Panc1 (cell line): ENCODE data around the gene DGCR2. TPM values are rescaled to one million over a fixed set of nuclear protein-coding genes. Genes with fewer than 3 reads are reported as not detected.

Source experiments
- ATAC-seq: fragments of 200-7000 bp; cut with Tn5 transposase; 2 replicates; pipeline ENCODE4 v1.9.1; 2020; ENCODE audit warnings: mild to moderate bottlenecking, moderate library complexity
- BruUV-seq: library from RNA; stranded (reverse); fragments of 400-500 nt; replicated peaks from 2 replicates; lab custom pipeline; 2021; lab: Mats Ljungman, UMichigan
- CTCF ChIA-PET: fragments of 300-600 bp; sonication (Branson Sonifier 250); formaldehyde crosslinking; loops from one replicate; lab custom pipeline; 2022; ENCODE audit warnings: antibody characterized with exemption; lab: Charles Lee
- POLR2A ChIA-PET: fragments of 300-600 bp; sonication (Branson Sonifier 250); formaldehyde crosslinking; loops from one replicate; lab custom pipeline; 2022; ENCODE audit warnings: antibody characterized with exemption; lab: Charles Lee
- DNase-seq: peaks from one replicate; pipeline ENCODE4 v3.0.0-alpha.2; 2010; ENCODE audit warnings: low read depth, low spot score
- H3K27ac ChIP-seq: 2 replicates; pipeline ENCODE4 v1.5.1; 2011; ENCODE audit warnings: mild to moderate bottlenecking, low read length, inconsistent platforms
- H3K27me3 ChIP-seq: fragments of 200-500 bp; sonication (Bioruptor generic); 2 replicates; pipeline ENCODE4 v1.6.0; 2014; ENCODE audit warnings: low read length, inconsistent platforms; ENCODE audit not compliant: control insufficient read depth, insufficient read depth
- H3K36me3 ChIP-seq: fragments of 200-500 bp; sonication (Bioruptor generic); 2 replicates; pipeline ENCODE4 v1.5.1; 2014; ENCODE audit warnings: inconsistent platforms, mild to moderate bottlenecking, low read length, moderate library complexity; ENCODE audit not compliant: control insufficient read depth, insufficient read depth
- H3K4me1 ChIP-seq: 2 replicates; pipeline ENCODE4 v1.5.1; 2011; ENCODE audit warnings: inconsistent platforms, mild to moderate bottlenecking, low read length, moderate library complexity; ENCODE audit not compliant: control insufficient read depth, insufficient read depth
- H3K4me3 ChIP-seq, 2 experiments: 2 replicates each; pipeline ENCODE4 v1.5.1; 2011 to 2012; ENCODE audit warnings: low read depth in 2 of 2, low read length in 2 of 2, mild to moderate bottlenecking in 2 of 2, inconsistent platforms in 1 of 2, moderate library complexity in 1 of 2
- H3K9me3 ChIP-seq: fragments of 200-500 bp; sonication (Bioruptor generic); 2 replicates; pipeline ENCODE4 v1.5.1; 2014; ENCODE audit warnings: low read depth, mild to moderate bottlenecking, inconsistent platforms, low read length, moderate library complexity; ENCODE audit not compliant: control insufficient read depth, insufficient read depth
- POLR2AphosphoS5 ChIP-seq: IDR thresholded peaks from 2 replicates; pipeline ENCODE4 v1.6.1; 2012; ENCODE audit warnings: mild to moderate bottlenecking, low read depth, low read length, moderate library complexity
- REST ChIP-seq, 2 experiments: IDR thresholded peaks; 2 replicates each; pipeline ENCODE4 v1.6.1; 2011 to 2012; ENCODE audit warnings: low read depth in 2 of 2, control low read depth in 1 of 2, low read length in 1 of 2, mild to moderate bottlenecking in 1 of 2, moderate library complexity in 1 of 2; ENCODE audit not compliant: insufficient read depth in 1 of 2
- SIN3A ChIP-seq: IDR thresholded peaks from 2 replicates; pipeline ENCODE4 v1.6.1; 2012; ENCODE audit warnings: low read depth, mild to moderate bottlenecking, low read length, moderate library complexity, borderline replicate concordance; ENCODE audit not compliant: insufficient read depth
- TCF7L2 ChIP-seq: IDR thresholded peaks from 2 replicates; pipeline ENCODE4 v1.6.1; 2011; ENCODE audit warnings: mild to moderate bottlenecking, low read depth, low read length, inconsistent platforms
- in situ Hi-C: cut with HindIII; loops from 2 replicates; pipeline ENCODE4 v1.10.0; 2016; ENCODE audit warnings: low sequenced_read_pairs, low pct_unique_long_range_greater_than_20kb
- intact Hi-C: fragments of 100-400 bp; cut with micrococcal nuclease; formaldehyde crosslinking; loops from one replicate; pipeline ENCODE4 v1.10.0; 2022; ENCODE audit not compliant: unreplicated experiment
- total RNA-seq: library from RNA; stranded (reverse); gene quantifications from one replicate; pipeline ENCODE4 v1.2.1, GENCODE V29; 2021; ENCODE audit not compliant: unreplicated experiment
- TF ChIP-seq, protein P1 (sequence below): fragments of 450-650 bp; IDR thresholded peaks from 2 replicates; pipeline ENCODE4 v1.5.1; 2017; ENCODE audit warnings: mild to moderate bottlenecking

Gene DGCR2
- total RNA-seq, 1 experiment from 2014 or later, result 35.1 TPM

- ChIA-PET POLR2A (no interaction called here), CTCF (interaction anchor here (0.5 kb wide), 1 partner anchor 117 kb away, joined by 3 read pairs; no protein-coding TSS in a partner anchor)
- ATAC-seq (no peak), DNase-seq (no peak)
- H3K27me3 ChIP-seq, result no peaks in the 10 kb centered on the region
- no peaks in the 10 kb centered on the region; the same call in 1 of the 2 replicates for H3K4me1 ChIP-seq
- no peak for TF ChIP-seq TCF7L2
- TF ChIP-seq, protein P1, sequence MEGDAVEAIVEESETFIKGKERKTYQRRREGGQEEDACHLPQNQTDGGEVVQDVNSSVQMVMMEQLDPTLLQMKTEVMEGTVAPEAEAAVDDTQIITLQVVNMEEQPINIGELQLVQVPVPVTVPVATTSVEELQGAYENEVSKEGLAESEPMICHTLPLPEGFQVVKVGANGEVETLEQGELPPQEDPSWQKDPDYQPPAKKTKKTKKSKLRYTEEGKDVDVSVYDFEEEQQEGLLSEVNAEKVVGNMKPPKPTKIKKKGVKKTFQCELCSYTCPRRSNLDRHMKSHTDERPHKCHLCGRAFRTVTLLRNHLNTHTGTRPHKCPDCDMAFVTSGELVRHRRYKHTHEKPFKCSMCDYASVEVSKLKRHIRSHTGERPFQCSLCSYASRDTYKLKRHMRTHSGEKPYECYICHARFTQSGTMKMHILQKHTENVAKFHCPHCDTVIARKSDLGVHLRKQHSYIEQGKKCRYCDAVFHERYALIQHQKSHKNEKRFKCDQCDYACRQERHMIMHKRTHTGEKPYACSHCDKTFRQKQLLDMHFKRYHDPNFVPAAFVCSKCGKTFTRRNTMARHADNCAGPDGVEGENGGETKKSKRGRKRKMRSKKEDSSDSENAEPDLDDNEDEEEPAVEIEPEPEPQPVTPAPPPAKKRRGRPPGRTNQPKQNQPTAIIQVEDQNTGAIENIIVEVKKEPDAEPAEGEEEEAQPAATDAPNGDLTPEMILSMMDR, result no peak
- TF ChIP-seq SIN3A, result no peak
- no peak for TF ChIP-seq REST (IDR thresholded peaks at IDR 0.05; ENCODE audit: insufficient read depth in 1 of 2, low read depth in 2 of 2, low read length in 1 of 2)
- TF ChIP-seq POLR2AphosphoS5, result no peak
- in situ Hi-C loops, result no loop called here
- BruUV-seq, result no TSS peak
- H3K27ac ChIP-seq, result no peak overlapping the region
- intact Hi-C loops, result no loop called here
- no peaks in the 10 kb centered on the region for H3K36me3 ChIP-seq
- H3K9me3 ChIP-seq, result no peaks in the 10 kb centered on the region
- no peak overlapping the region for H3K4me3 ChIP-seq
These were observed 16.8 kb downstream of the DGCR2 start for GRCh38 chr22:19105456-19105855.

GRCh38 chr22:19103880-19104821 is 18.1 kb downstream of the DGCR2 start:
- intact Hi-C loops, result no loop called here
- no peak overlapping the region for H3K27ac ChIP-seq
- no peak for ATAC-seq
- H3K9me3 ChIP-seq, result no peaks in the 10 kb centered on the region
- H3K36me3 ChIP-seq, result no peaks in the 10 kb centered on the region
- ChIA-PET POLR2A (no interaction called here), CTCF (no interaction called here)
- in situ Hi-C loops, result no loop called here
- H3K27me3 ChIP-seq, result no peaks in the 10 kb centered on the region
- DNase-seq, result no peak
- H3K4me1 ChIP-seq, result no peaks in the 10 kb centered on the region; the same call in 1 of the 2 replicates
- no TSS peak for BruUV-seq
- TF ChIP-seq REST (IDR thresholded peaks at IDR 0.05; ENCODE audit: insufficient read depth in 1 of 2, low read depth in 2 of 2, low read length in 1 of 2) (no peak), TCF7L2 (no peak), SIN3A (no peak), POLR2AphosphoS5 (no peak)
- TF ChIP-seq, protein P1, result no peak
- H3K4me3 ChIP-seq, result no peak overlapping the region
